ENCODE data around the gene STOX1.
"Not testable (repeated sequence)": the region's sequence is repeated elsewhere in the genome, so short reads cannot be mapped to it uniquely, and the experiment has no call there.

STOX1 gene

GRCh38 chr10:68816796-68817412, 10.4 kb upstream of the STOX1 start:
- TF ChIP-seq CTCF (conservative IDR thresholded peaks at IDR 0.05): no peak
- H3K27ac ChIP-seq: peak overlapping the region; percentile 43

- H3K27ac ChIP-seq: not testable (repeated sequence)
Measured at GRCh38 chr10:68820359-68820758, 7.0 kb upstream of the STOX1 start.

GRCh38 chr10:68822626-68823025, 4.7 kb upstream of the STOX1 start:
- H3K27ac ChIP-seq: not testable (repeated sequence)

GRCh38 chr10:68827592-68827959, 245 bp downstream of the STOX1 start:
- H3K27ac ChIP-seq: peak overlapping the region; percentile 67

- not testable (repeated sequence) for H3K27ac ChIP-seq
Measured at GRCh38 chr10:68828083-68828601, 811 bp downstream of the STOX1 start.

GRCh38 chr10:68828833-68829232, 1.5 kb downstream of the STOX1 start:
- TF ChIP-seq CTCF (conservative IDR thresholded peaks at IDR 0.05): no peak
- H3K27ac ChIP-seq: no peak overlapping the region

- TF ChIP-seq CTCF (conservative IDR thresholded peaks at IDR 0.05): no peak
- no peak overlapping the region for H3K27ac ChIP-seq
Measured at GRCh38 chr10:68829521-68829920, 2.2 kb downstream of the STOX1 start.

- TF ChIP-seq CTCF (conservative IDR thresholded peaks at IDR 0.05): no peak
- H3K27ac ChIP-seq: no peak overlapping the region
Measured at GRCh38 chr10:68829952-68830351, 2.6 kb downstream of the STOX1 start.

GRCh38 chr10:68831961-68832455, 4.7 kb downstream of the STOX1 start:
- peak overlapping the region; percentile 30; the same call in 1 of the 2 replicates for H3K27ac ChIP-seq
- TF ChIP-seq CTCF (conservative IDR thresholded peaks at IDR 0.05): no peak

GRCh38 chr10:68832601-68833000, 5.3 kb downstream of the STOX1 start:
- H3K27ac ChIP-seq: no peak overlapping the region
- TF ChIP-seq CTCF (conservative IDR thresholded peaks at IDR 0.05): no peak

Measured in VCaP (cell line).